ENCODE measurements around the gene NEURL1B.
"Not testable (repeated sequence)": the region's sequence is repeated elsewhere in the genome, so short reads cannot be mapped to it uniquely, and the experiment has no call there.

NEURL1B gene

DNA sequence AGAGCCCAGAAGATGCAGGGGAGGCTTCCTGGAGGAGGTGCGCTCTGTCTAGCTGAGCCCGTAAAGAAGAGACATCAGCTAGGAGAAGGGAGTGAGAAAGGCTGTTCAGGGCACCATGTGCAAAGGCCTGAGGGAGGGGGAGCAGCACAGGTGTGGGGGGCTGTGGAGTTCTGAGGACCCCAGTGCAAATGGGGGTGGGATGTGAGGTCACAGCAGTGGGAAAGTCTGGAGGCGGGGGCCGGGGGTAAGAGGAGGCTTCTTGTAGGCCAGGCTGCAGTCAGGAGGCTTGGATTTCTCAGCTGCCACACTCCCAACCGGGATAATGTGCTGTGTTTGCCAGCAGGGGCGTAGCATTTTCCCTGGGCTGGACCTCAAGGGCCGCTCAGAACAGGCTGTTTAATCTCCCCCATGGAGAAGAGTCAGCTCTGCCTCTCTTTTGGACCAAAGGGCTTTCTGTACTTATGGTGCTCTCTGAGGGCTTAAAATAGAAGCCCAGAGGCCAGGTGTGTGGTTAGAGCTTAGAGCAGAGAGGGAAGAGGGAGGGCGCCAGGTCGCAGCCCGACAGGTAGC lies 5.7 kb downstream of the NEURL1B start:
- TF ChIP-seq POLR2A (IDR thresholded peaks at IDR 0.05; ENCODE audit: low read depth, low read length) = no peak
- DNase-seq (ENCODE audit: insufficient read length, low spot score) (no peak), FAIRE-seq (no peak)

DNA sequence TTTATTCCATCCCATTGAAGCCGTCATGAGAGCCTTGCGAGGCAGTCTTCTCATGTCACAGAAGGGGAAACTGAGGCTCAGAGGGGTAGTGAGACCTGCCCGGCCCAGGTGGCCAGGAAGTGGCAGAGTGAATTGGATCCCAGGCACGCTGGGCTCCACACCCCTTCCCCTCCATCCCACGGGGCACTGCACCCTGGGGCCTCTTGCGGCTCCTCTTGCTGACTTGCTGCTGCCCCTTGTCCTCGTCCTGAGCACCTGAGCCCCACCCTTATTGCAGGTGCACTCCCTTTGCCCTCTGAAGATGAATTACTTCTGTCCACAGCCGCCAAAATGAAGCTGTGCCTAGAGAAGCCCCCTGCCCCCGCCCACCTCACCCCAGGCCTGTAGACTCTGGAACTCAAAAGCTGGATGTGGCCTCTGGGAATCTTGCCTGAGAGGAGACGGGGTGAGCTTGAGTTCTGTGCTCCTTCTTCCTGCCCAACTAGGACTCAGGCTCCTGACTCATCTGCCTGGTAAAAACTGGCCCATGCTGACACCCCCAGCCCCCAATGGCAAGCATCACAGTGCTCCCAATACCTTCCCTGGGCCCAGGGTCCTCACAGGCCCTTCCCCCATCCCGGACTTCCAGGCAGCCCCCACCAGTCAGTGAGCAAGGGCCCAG lies 6.4 kb downstream of the NEURL1B start:
- FAIRE-seq = no peak
- DNase-seq (ENCODE audit: insufficient read length, low spot score) = no peak

DNA sequence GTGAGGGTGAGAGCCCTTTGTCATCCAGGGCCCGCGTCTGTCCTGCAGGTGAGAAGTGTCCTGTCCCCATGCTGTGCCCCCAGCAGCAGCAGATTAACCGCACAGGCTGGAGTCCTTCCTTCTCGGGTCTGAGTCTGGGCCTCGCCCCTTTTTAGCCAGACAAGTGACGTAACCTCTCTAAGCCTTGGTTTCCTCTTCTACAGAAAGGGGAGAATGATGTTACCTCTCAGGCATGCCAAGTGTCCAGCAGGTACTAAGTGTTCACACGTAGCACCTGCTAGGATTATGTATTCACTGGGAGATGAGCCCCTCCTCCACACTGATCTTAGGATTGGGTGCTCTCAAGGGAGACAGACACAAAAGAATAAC lies 6.9 kb downstream of the NEURL1B start:
- TF ChIP-seq POLR2A (IDR thresholded peaks at IDR 0.05; ENCODE audit: low read depth, low read length) = no peak
- DNase-seq (ENCODE audit: insufficient read length, low spot score) (no peak), FAIRE-seq (no peak)

More for the DNA sequence above, 6.4 kb downstream of the NEURL1B start:
- no peak for TF ChIP-seq POLR2A (IDR thresholded peaks at IDR 0.05; ENCODE audit: low read depth, low read length)

DNA sequence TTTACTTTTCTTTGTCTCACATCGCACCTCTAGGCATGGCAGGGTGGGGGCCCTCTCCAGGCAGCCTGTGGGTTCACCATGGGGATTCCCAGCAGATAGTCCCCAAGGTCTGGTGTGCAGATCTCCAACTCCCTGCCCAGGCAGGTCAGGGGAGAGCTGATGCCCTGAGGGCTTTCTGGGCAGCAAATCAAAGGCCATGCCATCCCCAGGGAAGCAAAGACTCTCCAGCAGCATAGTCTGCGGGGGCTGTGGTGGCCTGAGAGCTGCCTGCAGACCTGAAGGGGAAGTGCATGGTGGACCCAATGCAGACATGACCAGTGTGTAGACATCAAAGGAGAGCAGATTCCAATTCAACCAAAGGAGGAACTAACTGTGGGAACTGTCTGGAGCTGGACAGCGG lies 7.7 kb downstream of the NEURL1B start:
- TF ChIP-seq POLR2A (IDR thresholded peaks at IDR 0.05; ENCODE audit: low read depth, low read length) = no peak
- no peak for DNase-seq (ENCODE audit: insufficient read length, low spot score)
- FAIRE-seq = no peak

DNA sequence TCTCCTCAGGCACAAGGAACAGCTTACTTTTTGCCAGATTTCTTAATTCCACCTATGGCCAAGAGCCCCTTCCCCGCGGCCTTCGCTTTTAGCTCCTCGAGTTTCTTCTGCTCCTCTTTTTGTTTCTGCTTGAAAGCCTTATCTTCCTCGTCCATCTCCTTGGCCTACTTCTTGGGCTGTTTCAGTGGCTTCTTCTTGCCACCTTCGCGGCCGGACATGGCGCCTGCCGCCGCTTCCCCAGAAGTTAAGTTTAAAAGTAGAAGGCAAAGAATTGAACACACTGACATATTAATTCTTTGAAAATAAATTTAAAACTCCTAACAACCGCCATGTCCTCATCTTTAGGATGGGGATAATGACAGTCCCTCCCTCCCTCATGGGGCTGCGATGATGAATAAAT lies 15.4 kb downstream of the NEURL1B start:
- DNase-seq (ENCODE audit: insufficient read length, low spot score); FAIRE-seq: not testable (repeated sequence)

DNA sequence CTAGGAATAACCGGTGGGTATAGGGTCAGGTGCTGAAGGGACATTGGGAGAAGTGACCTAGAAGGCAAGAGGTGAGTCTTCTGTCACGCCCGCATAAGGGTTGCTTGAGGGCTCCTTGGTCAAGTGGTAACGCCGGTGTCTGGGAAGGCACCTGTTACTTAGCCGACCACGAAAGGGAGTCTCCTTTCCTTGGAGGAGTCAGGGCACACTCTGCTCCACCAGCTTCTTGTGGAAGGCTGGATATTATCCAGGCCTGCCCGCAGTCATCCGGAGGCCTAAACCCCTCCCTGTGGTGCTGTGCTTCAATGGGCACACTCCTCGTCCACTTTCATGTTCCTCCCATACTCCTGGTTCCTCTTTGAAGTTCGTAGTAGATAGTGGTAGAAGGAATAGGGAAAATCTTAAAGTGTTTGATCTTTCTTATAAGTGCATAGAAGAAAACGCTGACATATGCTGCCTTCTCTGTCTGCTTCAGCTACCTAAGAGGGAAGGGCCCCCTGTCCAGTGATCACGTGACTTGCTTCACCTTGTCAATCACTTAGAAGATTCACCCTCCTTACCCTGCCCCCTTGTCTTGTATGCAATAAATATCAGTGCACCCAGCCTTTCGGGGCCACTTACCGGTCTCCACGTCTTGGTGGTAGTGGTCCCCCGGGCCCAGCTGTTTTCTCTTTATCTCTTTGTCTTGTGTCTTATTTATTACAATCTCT lies 16.6 kb downstream of the NEURL1B start:
- not testable (repeated sequence) for FAIRE-seq

DNA sequence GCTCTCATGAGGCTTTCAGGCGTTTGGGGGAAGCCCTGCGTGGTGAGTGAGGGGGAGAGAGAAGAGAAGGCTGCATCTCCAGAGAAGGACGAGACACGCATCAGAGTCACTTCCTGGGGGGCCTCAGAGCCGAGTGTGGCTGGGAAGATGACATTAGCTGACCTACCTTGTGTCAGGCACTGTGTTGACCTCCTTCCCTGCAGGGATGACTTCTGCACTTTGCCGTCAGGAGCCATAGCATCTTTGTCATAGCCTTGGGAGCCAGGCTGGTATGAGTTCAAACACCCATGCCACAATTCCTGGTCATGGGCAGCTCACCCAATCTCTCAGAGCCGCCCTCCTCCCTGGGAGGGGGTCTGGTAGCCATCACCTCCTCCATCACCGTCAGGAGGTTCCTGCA lies 17.3 kb downstream of the NEURL1B start:
- DNase-seq (ENCODE audit: insufficient read length, low spot score) = no peak
- no peak for FAIRE-seq
- no peak for TF ChIP-seq POLR2A (IDR thresholded peaks at IDR 0.05; ENCODE audit: low read depth, low read length)

More for the DNA sequence above, 16.6 kb downstream of the NEURL1B start:
- DNase-seq (ENCODE audit: insufficient read length, low spot score) = not testable (repeated sequence)

DNA sequence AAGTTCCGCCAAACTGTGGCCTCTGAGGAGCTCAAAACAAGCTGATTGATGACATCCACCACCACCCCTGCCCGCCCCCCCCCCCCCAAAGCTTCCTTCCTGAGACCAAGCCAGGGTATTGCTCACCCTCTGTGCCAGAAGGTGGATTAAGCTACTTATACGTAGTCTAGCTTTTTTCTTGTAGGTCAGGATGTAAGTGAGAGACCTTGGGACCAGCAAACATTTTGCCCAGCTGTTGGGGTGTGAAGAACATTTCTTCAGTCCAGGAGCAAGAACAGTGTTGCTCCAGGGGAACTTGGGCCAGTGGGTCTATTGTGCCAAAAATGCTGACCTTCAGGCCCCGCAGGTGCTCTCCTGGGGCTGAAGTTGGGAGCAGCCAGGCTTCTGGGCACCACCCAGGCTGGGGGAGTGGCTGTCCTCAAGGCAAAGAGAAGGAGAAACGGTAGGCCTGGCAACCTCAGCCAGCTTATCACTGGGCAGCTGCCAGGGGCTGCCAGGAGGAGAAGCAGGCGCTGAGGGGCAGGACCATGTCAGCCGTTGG lies 18.0 kb downstream of the NEURL1B start:
- FAIRE-seq = no peak
- no peak for DNase-seq (ENCODE audit: insufficient read length, low spot score)
- TF ChIP-seq POLR2A (IDR thresholded peaks at IDR 0.05; ENCODE audit: low read depth, low read length) = no peak; the same call in 1 of the 2 replicates

DNA sequence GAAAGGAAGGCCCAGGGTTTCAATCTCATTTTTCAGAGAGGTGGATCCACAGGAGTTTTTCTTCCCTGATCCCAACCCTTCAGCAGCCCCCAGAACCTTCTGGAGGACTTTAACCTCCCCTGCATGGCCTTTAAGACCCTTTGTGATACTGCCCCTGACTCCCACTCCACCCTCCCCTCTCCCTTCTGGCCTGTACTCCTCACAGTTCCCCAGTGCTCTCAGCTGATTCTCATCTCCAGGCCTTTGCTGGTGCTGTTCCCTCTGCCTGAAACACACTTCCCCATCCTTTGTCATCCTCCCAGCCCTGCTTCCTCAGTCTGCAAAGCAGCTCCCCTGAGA lies 18.5 kb downstream of the NEURL1B start:
- FAIRE-seq (no peak), DNase-seq (ENCODE audit: insufficient read length, low spot score) (no peak)
- TF ChIP-seq POLR2A (IDR thresholded peaks at IDR 0.05; ENCODE audit: low read depth, low read length) = no peak

DNA sequence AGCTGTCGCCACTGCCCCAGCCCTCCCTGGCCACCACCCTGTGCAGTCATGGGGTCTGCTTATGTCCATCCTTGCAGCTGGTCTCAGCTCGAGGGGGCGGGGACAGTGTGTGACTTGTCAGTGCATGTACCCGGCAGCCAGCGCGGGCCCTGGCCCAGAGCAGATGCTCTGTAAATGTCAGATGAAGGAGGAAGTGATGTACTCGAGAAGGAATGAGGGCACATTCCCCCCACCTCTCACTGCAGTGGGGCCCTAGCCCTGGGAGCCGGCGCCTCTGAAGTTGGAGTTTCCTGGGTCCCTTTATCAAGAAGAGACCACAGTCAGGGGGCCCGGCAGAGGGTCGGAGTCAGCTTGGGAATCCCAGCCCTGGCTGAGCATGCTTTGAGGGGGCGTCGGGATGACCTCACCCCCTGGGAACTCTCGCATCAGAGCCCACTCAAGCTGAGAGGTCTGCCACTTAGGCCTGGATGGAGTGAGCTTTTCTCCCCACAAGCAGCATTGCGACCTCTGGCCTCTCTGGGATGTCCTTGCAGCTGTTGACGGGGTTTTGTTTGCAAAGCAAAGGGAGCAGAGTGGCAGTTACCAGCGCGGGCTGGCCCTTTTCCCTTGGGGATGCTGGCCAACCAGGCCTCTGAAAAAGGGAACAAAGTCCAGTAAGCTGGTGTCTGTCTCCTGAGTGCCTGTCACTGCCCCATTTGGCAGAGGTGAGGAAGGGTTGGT lies 19.0 kb downstream of the NEURL1B start:
- no peak for DNase-seq (ENCODE audit: insufficient read length, low spot score)
- no peak for TF ChIP-seq POLR2A (IDR thresholded peaks at IDR 0.05; ENCODE audit: low read depth, low read length)
- no peak for FAIRE-seq

DNA sequence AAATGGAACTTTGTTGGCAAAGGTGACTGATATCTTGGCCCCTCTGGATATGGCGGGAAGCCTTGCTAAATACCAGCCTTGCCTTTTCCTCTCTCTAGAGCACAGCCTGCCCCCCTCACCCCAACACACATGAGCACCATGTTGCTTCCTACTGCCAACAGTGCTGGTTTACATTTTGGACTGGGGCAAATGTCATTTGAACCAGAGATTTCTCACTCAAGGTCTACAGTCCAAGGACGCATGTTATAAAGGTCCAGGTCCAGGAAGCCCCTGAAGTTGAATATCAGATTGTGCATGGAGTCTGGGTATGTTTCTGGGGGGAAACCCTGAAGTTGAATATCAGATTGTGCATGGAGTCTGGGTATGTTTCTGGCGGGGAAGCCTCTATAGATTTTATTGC lies 19.9 kb downstream of the NEURL1B start:
- no peak for FAIRE-seq
- no peak for TF ChIP-seq POLR2A (IDR thresholded peaks at IDR 0.05; ENCODE audit: low read depth, low read length)
- DNase-seq (ENCODE audit: insufficient read length, low spot score) = no peak

DNA sequence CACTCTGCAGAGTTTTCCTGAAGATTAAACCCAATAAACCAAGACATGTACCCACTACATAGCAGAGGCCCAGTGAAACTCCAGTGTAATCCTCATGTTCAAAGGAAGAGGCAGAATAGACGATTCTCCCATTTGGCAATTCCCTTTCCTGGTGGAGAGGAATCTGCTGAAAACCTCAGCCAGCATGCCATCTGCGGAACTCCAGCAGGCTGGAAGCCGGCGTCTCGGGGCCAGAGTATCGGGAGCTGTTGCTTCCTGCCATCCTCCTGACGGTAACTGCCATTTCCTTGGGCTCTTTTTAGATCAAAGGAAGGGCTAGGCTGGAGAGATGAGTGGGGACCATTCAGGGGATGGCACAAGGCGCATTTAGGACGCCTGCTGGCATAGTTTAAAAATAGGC lies 20.5 kb downstream of the NEURL1B start:
- TF ChIP-seq POLR2A (IDR thresholded peaks at IDR 0.05; ENCODE audit: low read depth, low read length) = no peak
- FAIRE-seq = no peak
- DNase-seq (ENCODE audit: insufficient read length, low spot score) = no peak

DNA sequence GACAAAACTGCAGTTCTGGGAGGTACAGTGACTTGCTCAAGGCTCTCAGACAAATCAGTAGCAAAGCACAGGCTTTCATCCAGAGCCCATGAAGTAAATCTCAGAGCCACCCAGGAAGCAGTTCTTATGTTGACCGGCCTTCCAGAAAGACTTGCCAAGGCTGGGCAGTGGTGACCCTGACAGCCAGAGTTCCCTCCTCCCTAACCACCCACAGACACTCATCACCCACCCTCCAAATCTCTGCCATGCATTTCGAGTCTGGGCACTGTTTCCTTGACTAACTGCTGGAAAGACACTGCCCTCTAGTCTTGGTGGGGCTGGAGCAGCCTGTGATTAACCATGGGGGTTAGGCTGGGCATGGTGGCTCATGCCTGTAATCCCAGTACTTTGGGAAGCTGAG lies 21.5 kb downstream of the NEURL1B start:
- no peak for TF ChIP-seq POLR2A (IDR thresholded peaks at IDR 0.05; ENCODE audit: low read depth, low read length)
- FAIRE-seq = no peak
- no peak for DNase-seq (ENCODE audit: insufficient read length, low spot score)

DNA sequence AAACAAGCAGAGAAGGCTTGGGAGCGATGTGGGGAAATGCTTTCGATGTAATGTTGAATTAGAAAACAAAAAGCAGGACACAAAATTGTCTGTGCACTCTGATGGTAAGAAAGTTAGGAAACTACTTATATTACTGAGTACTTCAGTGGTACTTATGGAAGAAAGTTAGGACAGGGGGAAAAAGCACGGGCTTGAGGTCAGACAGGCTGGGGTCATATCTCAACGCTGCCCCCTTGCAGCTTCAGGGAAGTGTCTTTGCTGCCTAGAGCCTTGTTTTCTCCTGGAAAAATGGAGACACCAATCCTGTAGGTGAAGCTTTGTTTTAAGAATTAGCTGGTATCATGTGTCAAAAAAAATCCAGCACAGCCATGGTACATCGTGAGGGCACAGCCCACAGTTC lies 23.0 kb downstream of the NEURL1B start:
- DNase-seq (ENCODE audit: insufficient read length, low spot score) (no peak), FAIRE-seq (no peak)
- no peak for TF ChIP-seq POLR2A (IDR thresholded peaks at IDR 0.05; ENCODE audit: low read depth, low read length)

Data from H54 (cell line).